Thyroid gland (tissue), 4 donors: ENCODE results near the gene NIPAL3. TPM values are rescaled to one million over a fixed set of nuclear protein-coding genes. Genes with fewer than 3 reads are reported as not detected.

Experiments used
- DNase-seq, 2 donors: peaks; one replicate each; pipeline ENCODE4 v3.0.0-alpha.2; 2019
- H3K27ac ChIP-seq, 3 donors: fragments of 200-600 bp; sonication (generic); 1 replicate in 2 of 3; 2 replicates in 1 of 3; pipeline ENCODE4 v1.5.1; 2016 to 2019; ENCODE audit warnings: mild to moderate bottlenecking in 1 of 3, moderate library complexity in 1 of 3
- H3K27me3 ChIP-seq: fragments of 200-600 bp; sonication (generic); one replicate; pipeline ENCODE4 v1.5.1; 2019
- H3K36me3 ChIP-seq, 2 donors: fragments of 200-600 bp; sonication (generic); one replicate each; pipeline ENCODE4 v1.5.1; 2016 to 2019
- H3K4me1 ChIP-seq, 2 donors: fragments of 200-600 bp; sonication (generic); one replicate each; pipeline ENCODE4 v1.5.1; 2017 to 2019
- H3K4me3 ChIP-seq, 3 donors: fragments of 200-600 bp; sonication (generic); replicated peaks in 1 of 3; 1 replicate in 2 of 3; 2 replicates in 1 of 3; pipeline ENCODE4 v1.5.1; 2016; ENCODE audit warnings: mild to moderate bottlenecking in 1 of 3
- H3K9me3 ChIP-seq: fragments of 200-600 bp; sonication (generic); one replicate; pipeline ENCODE4 v1.5.1; 2017
- CTCF ChIP-seq, 6 experiments: fragments of 200-600 bp in 3 of 6; fragments of 450-650 bp in 3 of 6; sonication (generic) in 3 of 6; IDR thresholded peaks; one replicate each; pipeline ENCODE4 v1.5.1; 2016 to 2019; ENCODE audit warnings: antibody characterized with exemption in 6 of 6, mild to moderate bottlenecking in 2 of 6, inconsistent platforms in 1 of 6, moderate library complexity in 1 of 6
- POLR2A ChIP-seq, 2 donors: fragments of 450-650 bp; IDR thresholded peaks; one replicate each; pipeline ENCODE4 v1.6.1; 2017; ENCODE audit warnings: antibody characterized with exemption in 2 of 2, mild to moderate bottlenecking in 2 of 2, moderate library complexity in 1 of 2
- WGBS, 2 donors: methylation state at CpG; one replicate each; pipeline ENCODE4 v1.1.5; 2017; 5-methylcytosine and 5-hydroxymethylcytosine counted together
- intact Hi-C: fragments of 100-400 bp; cut with DNase I; formaldehyde crosslinking; loops from one replicate; pipeline ENCODE4 v1.15.1; 2023
- total RNA-seq, 4 donors: library from RNA; depleted of rRNA; stranded (reverse); fragments of >200 nt; gene quantifications; one replicate each; pipeline ENCODE4 v1.2.3, GENCODE V29; 2016

NIPAL3 gene
- total RNA-seq, 4 donors from 2014 or later: 71.2 to 145 (median 121) TPM

GRCh38 chr1:24418898-24419628 is 3.5 kb downstream of the NIPAL3 start:
- no peaks in the 10 kb centered on the region for H3K9me3 ChIP-seq
- H3K27me3 ChIP-seq: no peaks in the 10 kb centered on the region
- H3K36me3 ChIP-seq: peaks cover 3 to 6% of the 10 kb centered on the region in 2 donors
- TF ChIP-seq POLR2A (IDR thresholded peaks at IDR 0.05) (peak in 1 of 2 donors; percentile 19), CTCF (IDR thresholded peaks at IDR 0.05) (no peak)
- 46 to 55% methylated on average over 14 of the region's 14 CpGs for WGBS, 2 donors
- peaks cover 25 to 35% of the 10 kb centered on the region in 2 donors for H3K4me1 ChIP-seq
- intact Hi-C loops: loop anchor here (10.0 kb wide), 1 partner anchor 216 kb away; no protein-coding TSS in a partner anchor
- peak overlapping the region; percentile 52 to 81 (median 61) for H3K27ac ChIP-seq
- no peak overlapping the region for H3K4me3 ChIP-seq
- DNase-seq: peak; percentile 87

GRCh38 chr1:24420547-24420946 is 4.9 kb downstream of the NIPAL3 start:
- Histone ChIP-seq H3K4me3 (no peak overlapping the region), H3K9me3 (no peaks in the 10 kb centered on the region), H3K27ac (no peak overlapping the region), H3K27me3 (no peaks in the 10 kb centered on the region), H3K36me3 (peaks cover 3 to 6% of the 10 kb centered on the region in 2 donors), H3K4me1 (peaks cover 21 to 29% of the 10 kb centered on the region in 2 donors)
- WGBS, 2 donors: 84 to 88% methylated on average over 4 of the region's 4 CpGs
- DNase-seq: no peak
- intact Hi-C loops: no loop called here
- TF ChIP-seq POLR2A (IDR thresholded peaks at IDR 0.05) (no peak), CTCF (IDR thresholded peaks at IDR 0.05) (no peak)

GRCh38 chr1:24421502-24421901 is 5.9 kb downstream of the NIPAL3 start:
- no peak for DNase-seq
- 89 to 98% methylated on average over 2 of the region's 2 CpGs for WGBS, 2 donors
- H3K27me3 ChIP-seq: no peaks in the 10 kb centered on the region
- no peak overlapping the region for H3K4me3 ChIP-seq
- no peak overlapping the region for H3K27ac ChIP-seq
- no peak for TF ChIP-seq CTCF (IDR thresholded peaks at IDR 0.05)
- TF ChIP-seq POLR2A (IDR thresholded peaks at IDR 0.05): no peak
- H3K4me1 ChIP-seq: peaks cover 20 to 27% of the 10 kb centered on the region in 2 donors
- no peaks in the 10 kb centered on the region for H3K9me3 ChIP-seq
- intact Hi-C loops: no loop called here
- peaks cover 3 to 6% of the 10 kb centered on the region in 2 donors for H3K36me3 ChIP-seq

GRCh38 chr1:24424207-24424606 is 8.6 kb downstream of the NIPAL3 start:
- H3K4me3 ChIP-seq: no peak overlapping the region
- peaks cover 0 to 4% of the 10 kb centered on the region in 2 donors for H3K4me1 ChIP-seq
- DNase-seq: no peak
- H3K27me3 ChIP-seq: no peaks in the 10 kb centered on the region
- intact Hi-C loops: no loop called here
- no peak for TF ChIP-seq POLR2A (IDR thresholded peaks at IDR 0.05)
- no peak for TF ChIP-seq CTCF (IDR thresholded peaks at IDR 0.05)
- 94 to 95% methylated on average over 5 of the region's 5 CpGs for WGBS, 2 donors
- no peak overlapping the region for H3K27ac ChIP-seq
- H3K36me3 ChIP-seq: peaks cover 3 to 6% of the 10 kb centered on the region in 2 donors
- no peaks in the 10 kb centered on the region for H3K9me3 ChIP-seq

GRCh38 chr1:24424990-24425389 is 9.4 kb downstream of the NIPAL3 start:
- H3K27me3 ChIP-seq: no peaks in the 10 kb centered on the region
- H3K4me1 ChIP-seq: no peaks in the 10 kb centered on the region
- TF ChIP-seq POLR2A (IDR thresholded peaks at IDR 0.05): no peak
- TF ChIP-seq CTCF (IDR thresholded peaks at IDR 0.05): no peak
- WGBS, 2 donors: 91 to 93% methylated on average over 2 to 3 of the region's 3 CpGs
- peaks cover 3 to 5% of the 10 kb centered on the region in 2 donors for H3K36me3 ChIP-seq
- intact Hi-C loops: no loop called here
- no peak for DNase-seq
- H3K9me3 ChIP-seq: no peaks in the 10 kb centered on the region
- no peak overlapping the region for H3K4me3 ChIP-seq
- no peak overlapping the region for H3K27ac ChIP-seq
